Fibroblast of the aortic adventitia (primary cell): ENCODE results near the gene CAMKK2. TPM values are rescaled to one million over a fixed set of nuclear protein-coding genes. Genes with fewer than 3 reads are reported as not detected.
A peak's percentile ranks its signal among the peaks of the same experiment; 100 is the strongest.

Experiments used
- DNase-seq: peaks from one replicate; pipeline ENCODE4 v3.0.0-alpha.2; 2010; ENCODE audit warnings: low read depth
- H3K4me3 ChIP-seq: 2 replicates; pipeline ENCODE4 v1.5.1; 2011; ENCODE audit warnings: low read depth, mild to moderate bottlenecking, control low read depth, low read length, moderate library complexity
- total RNA-seq: library from RNA; depleted of rRNA; stranded (reverse); fragments of >200 nt; gene quantifications from 2 replicates; pipeline ENCODE4 v1.2.3, GENCODE V29; 2012; ENCODE audit warnings: low replicate concordance
- TF ChIP-seq, protein P1 (sequence below): IDR thresholded peaks from 2 replicates; pipeline ENCODE4 v1.5.1; 2011; ENCODE audit warnings: mild to moderate bottlenecking, low read length, control low read depth, inconsistent platforms; ENCODE audit not compliant: insufficient read depth

Gene CAMKK2
- total RNA-seq, 1 donor, result 23.8 TPM

GRCh38 chr12:121297435-121297991 is 1.0 kb upstream of the CAMKK2 start:
- DNase-seq, result peak; percentile 47

GRCh38 chr12:121295746-121296617 is 527 bp downstream of the CAMKK2 start:
- TF ChIP-seq, protein P1, sequence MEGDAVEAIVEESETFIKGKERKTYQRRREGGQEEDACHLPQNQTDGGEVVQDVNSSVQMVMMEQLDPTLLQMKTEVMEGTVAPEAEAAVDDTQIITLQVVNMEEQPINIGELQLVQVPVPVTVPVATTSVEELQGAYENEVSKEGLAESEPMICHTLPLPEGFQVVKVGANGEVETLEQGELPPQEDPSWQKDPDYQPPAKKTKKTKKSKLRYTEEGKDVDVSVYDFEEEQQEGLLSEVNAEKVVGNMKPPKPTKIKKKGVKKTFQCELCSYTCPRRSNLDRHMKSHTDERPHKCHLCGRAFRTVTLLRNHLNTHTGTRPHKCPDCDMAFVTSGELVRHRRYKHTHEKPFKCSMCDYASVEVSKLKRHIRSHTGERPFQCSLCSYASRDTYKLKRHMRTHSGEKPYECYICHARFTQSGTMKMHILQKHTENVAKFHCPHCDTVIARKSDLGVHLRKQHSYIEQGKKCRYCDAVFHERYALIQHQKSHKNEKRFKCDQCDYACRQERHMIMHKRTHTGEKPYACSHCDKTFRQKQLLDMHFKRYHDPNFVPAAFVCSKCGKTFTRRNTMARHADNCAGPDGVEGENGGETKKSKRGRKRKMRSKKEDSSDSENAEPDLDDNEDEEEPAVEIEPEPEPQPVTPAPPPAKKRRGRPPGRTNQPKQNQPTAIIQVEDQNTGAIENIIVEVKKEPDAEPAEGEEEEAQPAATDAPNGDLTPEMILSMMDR, result no peak
- H3K4me3 ChIP-seq, result peak overlapping the region; percentile 88
- DNase-seq, result no peak

More at GRCh38 chr12:121297435-121297991, 1.0 kb upstream of the CAMKK2 start:
- peak overlapping the region; percentile 76 for H3K4me3 ChIP-seq
- TF ChIP-seq, protein P1, result no peak

DNA sequence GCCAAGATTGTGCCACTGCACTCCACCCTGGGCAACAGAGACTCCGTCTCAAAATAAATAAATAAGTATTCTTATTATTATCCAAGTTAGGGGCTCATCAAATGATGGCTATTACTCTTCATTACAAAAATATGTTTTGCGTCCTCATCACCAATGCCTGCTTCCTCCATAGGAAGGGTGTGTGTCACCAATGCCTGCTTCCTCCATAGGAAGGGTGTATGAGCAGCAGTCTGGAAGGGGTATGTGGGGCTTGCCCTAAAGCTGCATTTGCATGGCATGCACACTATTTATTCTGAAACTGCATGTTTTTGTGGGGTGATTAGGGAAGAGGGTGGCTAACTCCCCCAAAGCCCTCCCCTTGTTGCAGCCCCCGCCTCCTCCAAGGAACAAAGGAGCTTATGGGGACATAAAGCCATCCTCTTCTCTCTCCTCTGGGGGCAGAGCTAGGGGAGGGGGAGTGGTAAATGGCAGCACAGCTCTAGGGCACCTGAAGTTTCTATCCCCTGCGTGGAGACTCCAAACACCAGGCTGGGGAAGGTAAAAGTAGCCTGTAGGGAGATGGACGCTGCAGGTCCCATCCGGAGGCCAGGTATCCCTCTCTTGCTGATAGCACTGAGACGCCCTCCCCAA is 1.3 kb downstream of the CAMKK2 start:
- DNase-seq, result no peak
- peak overlapping the region; percentile 88 for H3K4me3 ChIP-seq
- TF ChIP-seq, protein P1, result no peak

DNA sequence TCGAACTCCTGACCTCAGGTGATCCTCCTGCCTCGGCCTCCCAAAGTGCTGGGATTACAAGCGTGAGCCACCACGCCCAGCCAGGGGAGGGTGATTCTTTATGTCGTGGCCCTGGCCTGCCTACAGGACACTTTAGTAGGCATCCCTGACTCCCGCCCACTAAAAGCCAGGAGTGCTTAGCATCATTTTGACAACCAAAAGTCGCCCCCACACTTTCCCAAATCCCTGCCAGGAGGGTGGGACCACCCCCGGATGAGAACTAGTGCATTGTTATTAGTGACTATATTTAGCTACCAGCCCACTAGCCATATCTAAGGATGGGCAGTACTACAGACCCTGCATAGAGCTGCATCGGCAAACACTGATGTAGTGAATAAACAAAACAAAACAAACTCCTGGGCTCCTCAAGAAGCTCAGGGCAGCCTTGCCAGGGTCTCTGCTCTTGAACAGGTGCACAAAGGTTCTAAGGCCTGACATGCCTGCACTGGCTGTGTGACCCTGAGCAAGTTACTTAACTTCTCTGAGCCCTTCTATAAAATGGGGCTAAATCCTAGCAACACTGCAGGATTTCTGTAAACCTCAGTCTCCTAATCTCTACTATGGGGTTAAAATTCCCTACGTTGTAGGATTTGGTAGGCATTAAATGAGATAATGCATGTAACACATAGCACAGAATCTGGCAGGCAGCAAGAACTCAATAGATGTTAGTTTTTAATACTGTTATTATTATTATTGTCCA is 2.2 kb downstream of the CAMKK2 start:
- no peak for DNase-seq
- H3K4me3 ChIP-seq, result no peak overlapping the region
- TF ChIP-seq, protein P1, result no peak

GRCh38 chr12:121293603-121294002 is 2.9 kb downstream of the CAMKK2 start:
- TF ChIP-seq, protein P1, result no peak
- no peak for DNase-seq
- no peak overlapping the region for H3K4me3 ChIP-seq

DNA sequence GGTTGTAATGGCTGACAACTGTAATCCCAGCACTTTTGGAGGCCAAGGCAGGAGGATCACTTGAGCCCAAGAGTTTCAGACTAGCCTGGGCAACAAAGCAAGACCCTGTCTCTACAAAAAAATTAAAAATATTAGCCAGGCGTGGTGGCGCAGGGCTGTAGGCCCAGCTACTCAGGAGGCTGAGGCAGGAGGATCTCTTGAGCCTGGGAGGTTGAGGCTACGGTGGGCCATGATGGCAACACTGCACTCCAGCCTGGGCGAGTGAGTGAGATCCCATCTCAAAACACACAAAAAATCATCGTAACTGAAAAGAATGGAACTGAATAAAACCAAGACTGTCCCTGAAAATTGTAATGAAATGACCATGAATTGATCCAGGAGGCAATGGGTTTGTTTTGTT is 6.1 kb downstream of the CAMKK2 start:
- H3K4me3 ChIP-seq, result no peak overlapping the region
- TF ChIP-seq, protein P1, result no peak
- DNase-seq, result no peak
